Motor neuron (in vitro differentiated cells): ENCODE results near the gene PRKCH. TPM values are rescaled to one million over a fixed set of nuclear protein-coding genes. Genes with fewer than 3 reads are reported as not detected.

Source experiments
- ATAC-seq, 8 experiments: fragments of 200-7000 bp; cut with Tn5 transposase; replicated peaks in 6 of 8; 2 replicates each; pipeline ENCODE4 v1.8.0; 2021; ENCODE audit warnings: mild to moderate bottlenecking in 8 of 8, moderate library complexity in 8 of 8
- H3K27ac ChIP-seq, 2 donors: fragments of 250-450 bp; sonication (Bioruptor Pico); 2 replicates each; pipeline ENCODE4 v1.9.0; 2021; ENCODE audit warnings: antibody characterized with exemption in 2 of 2, mild to moderate bottlenecking in 2 of 2, moderate library complexity in 1 of 2
- H3K4me1 ChIP-seq, 2 donors: fragments of 250-450 bp; sonication (Bioruptor Pico); replicated peaks in 1 of 2; 2 replicates each; pipeline ENCODE4 v1.6.1; 2021; ENCODE audit warnings: antibody characterized with exemption in 2 of 2, mild to moderate bottlenecking in 2 of 2, moderate library complexity in 1 of 2
- H3K4me3 ChIP-seq, 5 donors: fragments of 250-450 bp; sonication (Bioruptor Pico); 2 replicates each; pipeline ENCODE4 v1.9.0; 2021; ENCODE audit warnings: antibody characterized with exemption in 5 of 5, mild to moderate bottlenecking in 5 of 5, moderate library complexity in 4 of 5
- WGBS, 10 experiments: fragments of 450-650 bp; shearing (Covaris generic); methylation state at CpG; one replicate each; pipeline ENCODE4 v1.0.0; 2022; 5-methylcytosine and 5-hydroxymethylcytosine counted together
- in situ Hi-C, 9 experiments: fragments of 400-800 bp; cut with MboI; loops; one replicate each; pipeline ENCODE4 v1.15.0; 2021; ENCODE audit warnings: low sequenced_read_pairs in 9 of 9, low pct_unique_long_range_greater_than_20kb in 2 of 9; ENCODE audit not compliant: unreplicated experiment in 9 of 9
- total RNA-seq, 8 experiments: library from RNA; unstranded; fragments of 300-600 nt; gene quantifications; 2 replicates each; pipeline versions ENCODE4 v1.2.3 to v1.2.4, GENCODE V29; 2022

The PRKCH gene
- total RNA-seq, 8 experiments from 2014 or later: 0.33 to 12.9 (median 1.6) TPM

GRCh38 chr14:61564618-61565091 is 243.3 kb downstream of the PRKCH start:
- WGBS, 10 experiments: 0 to 100% (median 59%) methylated on average over 1 to 4 of the region's 6 CpGs; no CpG with 5 or more reads in 5 of the 10 experiments
- H3K4me1 ChIP-seq: peaks cover 9 to 15% of the 10 kb centered on the region in 2 donors
- no peak overlapping the region for H3K4me3 ChIP-seq
- no peak overlapping the region for H3K27ac ChIP-seq
- ATAC-seq: peak in 3 of 8 experiments; percentile 58 to 76 (median 63)
- in situ Hi-C loops: no loop called here

GRCh38 chr14:61565181-61565580 is 243.8 kb downstream of the PRKCH start:
- H3K27ac ChIP-seq: no peak overlapping the region
- H3K4me1 ChIP-seq: peaks cover 9 to 15% of the 10 kb centered on the region in 2 donors
- H3K4me3 ChIP-seq: no peak overlapping the region
- ATAC-seq: no peak
- in situ Hi-C loops: no loop called here

- 31 to 100% (median 75%) methylated on average over 1 to 3 of the region's 3 CpGs for WGBS, 10 experiments
- peak in 3 of 8 experiments; percentile 5 to 30 (median 10) for ATAC-seq
- in situ Hi-C loops: no loop called here
Measured at GRCh38 chr14:61565836-61566536, 244.6 kb downstream of the PRKCH start.

GRCh38 chr14:61566537-61567225 is 245.3 kb downstream of the PRKCH start:
- no peak overlapping the region for H3K4me3 ChIP-seq
- in situ Hi-C loops: no loop called here
- ATAC-seq: no peak
- H3K27ac ChIP-seq: no peak overlapping the region
- WGBS, 10 experiments: 29 to 100% (median 94%) methylated on average over 1 of the region's 2 CpGs; no CpG with 5 or more reads in 4 of the 10 experiments
- peaks cover 9 to 13% of the 10 kb centered on the region in 2 donors for H3K4me1 ChIP-seq

More at GRCh38 chr14:61565836-61566536, 244.6 kb downstream of the PRKCH start:
- Histone ChIP-seq H3K4me3 (no peak overlapping the region), H3K4me1 (peaks cover 9 to 15% of the 10 kb centered on the region in 2 donors), H3K27ac (no peak overlapping the region)

GRCh38 chr14:61567838-61568571 is 246.6 kb downstream of the PRKCH start:
- Histone ChIP-seq H3K27ac (no peak overlapping the region), H3K4me1 (peaks cover 7 to 8% of the 10 kb centered on the region in 2 donors), H3K4me3 (no peak overlapping the region)
- in situ Hi-C loops: no loop called here
- no peak for ATAC-seq
- WGBS, 10 experiments: 68 to 96% (median 77%) methylated on average over 2 to 10 of the region's 13 CpGs; no CpG with 5 or more reads in 1 of the 10 experiments

- 20 to 85% (median 64%) methylated on average over 1 to 7 of the region's 34 CpGs; no CpG with 5 or more reads in 6 of the 10 experiments for WGBS, 10 experiments
- in situ Hi-C loops: no loop called here
- H3K4me3 ChIP-seq: no peak overlapping the region
- peaks cover 7 to 8% of the 10 kb centered on the region in 2 donors for H3K4me1 ChIP-seq
- peak in 3 of 8 experiments; percentile 25 to 33 (median 26) for ATAC-seq
- no peak overlapping the region for H3K27ac ChIP-seq
Measured at GRCh38 chr14:61568572-61569011, 247.2 kb downstream of the PRKCH start.

- in situ Hi-C loops: no loop called here
- H3K27ac ChIP-seq: no peak overlapping the region
- H3K4me1 ChIP-seq: peaks cover 7 to 8% of the 10 kb centered on the region in 2 donors
- WGBS, 10 experiments: 50 to 80% (median 67%) methylated on average over 1 of the region's 1 CpG; no CpG with 5 or more reads in 5 of the 10 experiments
- ATAC-seq: no peak
- H3K4me3 ChIP-seq: no peak overlapping the region
Measured at GRCh38 chr14:61569308-61569707, 247.9 kb downstream of the PRKCH start.

- peaks cover 2 to 3% of the 10 kb centered on the region in 2 donors for H3K4me1 ChIP-seq
- 40 to 100% (median 87%) methylated on average over 2 to 6 of the region's 9 CpGs; no CpG with 5 or more reads in 3 of the 10 experiments for WGBS, 10 experiments
- no peak overlapping the region for H3K27ac ChIP-seq
- no peak for ATAC-seq
- no peak overlapping the region for H3K4me3 ChIP-seq
- in situ Hi-C loops: no loop called here
Measured at GRCh38 chr14:61569812-61570548, 248.6 kb downstream of the PRKCH start.

- ATAC-seq: no peak
- 58 to 100% (median 76%) methylated on average over 1 to 5 of the region's 6 CpGs; no CpG with 5 or more reads in 1 of the 10 experiments for WGBS, 10 experiments
- H3K4me3 ChIP-seq: no peak overlapping the region
- H3K4me1 ChIP-seq: peaks cover 3 to 5% of the 10 kb centered on the region in 2 donors
- in situ Hi-C loops: no loop called here
- H3K27ac ChIP-seq: no peak overlapping the region
Measured at GRCh38 chr14:61570549-61571290, 249.3 kb downstream of the PRKCH start.

- in situ Hi-C loops: no loop called here
- 0 to 100% (median 80%) methylated on average over 1 to 2 of the region's 2 CpGs; no CpG with 5 or more reads in 2 of the 10 experiments for WGBS, 10 experiments
Measured at GRCh38 chr14:61571917-61572316, 250.5 kb downstream of the PRKCH start.

GRCh38 chr14:61573321-61573720 is 251.9 kb downstream of the PRKCH start:
- Histone ChIP-seq H3K4me1 (peaks cover 0 to 5% of the 10 kb centered on the region in 2 donors), H3K27ac (no peak overlapping the region)
- in situ Hi-C loops: no loop called here

More at GRCh38 chr14:61571917-61572316, 250.5 kb downstream of the PRKCH start:
- Histone ChIP-seq H3K4me1 (peaks cover 3 to 5% of the 10 kb centered on the region in 2 donors), H3K4me3 (no peak overlapping the region), H3K27ac (no peak overlapping the region)
- ATAC-seq: no peak

More at GRCh38 chr14:61573321-61573720, 251.9 kb downstream of the PRKCH start:
- H3K4me3 ChIP-seq: no peak overlapping the region
- WGBS, 10 experiments: 49 to 100% (median 92%) methylated on average over 1 to 3 of the region's 3 CpGs; no CpG with 5 or more reads in 3 of the 10 experiments
- no peak for ATAC-seq
